HCT116 (cell line): Measurements from ENCODE around the gene HMG20A. TPM values are rescaled to one million over a fixed set of nuclear protein-coding genes. Genes with fewer than 3 reads are reported as not detected.

Experiments used
- ATAC-seq: fragments of 200-7000 bp; cut with Tn5 transposase; 2 replicates; pipeline ENCODE4 v1.9.1; 2020; ENCODE audit warnings: mild to moderate bottlenecking, moderate library complexity
- BruUV-seq: library from RNA; stranded (reverse); fragments of 400-500 nt; replicated peaks from 2 replicates; lab custom pipeline; 2021; lab: Mats Ljungman, UMichigan
- CTCF ChIA-PET: fragments of 300-600 bp; sonication (Branson Sonifier 250); formaldehyde crosslinking; loops from one replicate; lab custom pipeline; 2021; ENCODE audit warnings: antibody characterized with exemption; lab: Charles Lee
- POLR2A ChIA-PET: fragments of 300-600, 350-600 bp; sonication (Branson Sonifier 250); formaldehyde crosslinking; loops from one replicate; lab custom pipeline; 2021; ENCODE audit warnings: antibody characterized with exemption; lab: Charles Lee
- RAD21 ChIA-PET, 2 experiments: fragments of 300-600 bp; sonication (Branson Sonifier 250); formaldehyde crosslinking; loops; one replicate each; lab custom pipeline; 2023; ENCODE audit warnings: low total read pairs in 2 of 2; ENCODE audit not compliant: uncharacterized antibody in 2 of 2, unreplicated experiment in 2 of 2, low non-redundant PET in 1 of 2; lab: Charles Lee
- DNase-seq: peaks from one replicate; pipeline ENCODE4 v3.0.0-alpha.2; 2010; ENCODE audit warnings: low read depth, low spot score
- H2AFZ ChIP-seq: fragments of 200-600 bp; shearing (Covaris generic), sonication (generic); 2 replicates; pipeline ENCODE4 v1.6.1; 2017; ENCODE audit warnings: low read depth, mixed run types, mixed read lengths, antibody characterized with exemption, low read length; ENCODE audit not compliant: poor library complexity, severe bottlenecking
- H3K27ac ChIP-seq: 2 replicates; pipeline ENCODE4 v1.5.1; 2012; ENCODE audit warnings: low read depth, low read length
- H3K27me3 ChIP-seq: fragments of 200-600 bp; sonication (generic); 2 replicates; pipeline ENCODE4 v1.6.1; 2016; ENCODE audit warnings: mixed run types, low read length, mixed read lengths; ENCODE audit not compliant: insufficient read depth
- H3K36me3 ChIP-seq, 2 experiments: fragments of 200-500 bp in 1 of 2; fragments of 200-600 bp in 1 of 2; sonication (Bioruptor generic) in 1 of 2; sonication (generic) in 1 of 2; 2 replicates each; pipeline versions ENCODE4 v1.5.1 to v1.6.1; 2014 to 2016; ENCODE audit warnings: low read length in 2 of 2, inconsistent platforms in 1 of 2, mixed read lengths in 1 of 2, mixed run types in 1 of 2; ENCODE audit not compliant: insufficient read depth in 2 of 2, control insufficient read depth in 1 of 2
- H3K4me1 ChIP-seq, 2 experiments: fragments of 200-600 bp in 1 of 2; sonication (generic) in 1 of 2; 2 replicates each; pipeline versions ENCODE4 v1.5.1 to v1.6.1; 2012 to 2017; ENCODE audit warnings: low read length in 2 of 2, inconsistent platforms in 1 of 2, mild to moderate bottlenecking in 1 of 2, mixed read lengths in 1 of 2, mixed run types in 1 of 2, moderate library complexity in 1 of 2; ENCODE audit not compliant: insufficient read depth in 2 of 2, control insufficient read depth in 1 of 2
- H3K4me2 ChIP-seq: fragments of 200-600 bp; sonication (generic); 2 replicates; pipeline ENCODE4 v1.6.1; 2017; ENCODE audit warnings: mixed run types, low read length, mixed read lengths
- H3K4me3 ChIP-seq, 2 experiments: fragments of 200-600 bp in 1 of 2; sonication (generic) in 1 of 2; replicated peaks in 1 of 2; 2 replicates each; pipeline ENCODE4 v1.5.1; 2011 to 2016; ENCODE audit warnings: low read length in 2 of 2, control low read depth in 1 of 2, low read depth in 1 of 2, mild to moderate bottlenecking in 1 of 2, mixed read lengths in 1 of 2, mixed run types in 1 of 2
- H3K79me2 ChIP-seq: fragments of 200-600 bp; sonication (generic); 2 replicates; pipeline ENCODE4 v1.6.1; 2017; ENCODE audit warnings: mild to moderate bottlenecking, mixed run types, low read length, moderate library complexity, mixed read lengths; ENCODE audit not compliant: insufficient read depth
- H3K9ac ChIP-seq: fragments of 200-600 bp; sonication (generic); 2 replicates; pipeline ENCODE4 v1.6.1; 2016; ENCODE audit warnings: low read length, mixed read lengths
- H3K9me2 ChIP-seq: fragments of 200-600 bp; sonication (generic), shearing (Covaris generic); 2 replicates; pipeline ENCODE4 v1.6.1; 2017; ENCODE audit warnings: mixed run types, mild to moderate bottlenecking, moderate library complexity; ENCODE audit not compliant: insufficient read depth
- H3K9me3 ChIP-seq, 2 experiments: fragments of 200-500 bp in 1 of 2; fragments of 200-600 bp in 1 of 2; sonication (Bioruptor generic) in 1 of 2; sonication (generic) in 1 of 2; 2 replicates each; pipeline ENCODE4 v1.6.1; 2014 to 2017; ENCODE audit warnings: low read length in 2 of 2, mixed read lengths in 2 of 2, inconsistent platforms in 1 of 2, low read depth in 1 of 2, mild to moderate bottlenecking in 1 of 2, mixed run types in 1 of 2, moderate library complexity in 1 of 2; ENCODE audit not compliant: control insufficient read depth in 1 of 2, insufficient read depth in 1 of 2
- H4K20me1 ChIP-seq: fragments of 200-600 bp; sonication (generic), shearing (Covaris generic); 2 replicates; pipeline ENCODE4 v1.6.1; 2017; ENCODE audit warnings: mixed run types, mild to moderate bottlenecking, moderate library complexity; ENCODE audit not compliant: insufficient read depth
- ATF3 ChIP-seq: IDR thresholded peaks from 2 replicates; pipeline ENCODE4 v1.6.1; 2012
- CBX3 ChIP-seq: IDR thresholded peaks from 2 replicates; pipeline ENCODE4 v1.6.1; 2012; ENCODE audit warnings: low read depth
- CEBPB ChIP-seq: IDR thresholded peaks from 2 replicates; pipeline ENCODE4 v1.6.1; 2012; ENCODE audit warnings: low read depth
- FOSL1 ChIP-seq: IDR thresholded peaks from 2 replicates; pipeline ENCODE4 v1.6.1; 2012; ENCODE audit warnings: low read depth
- JUND ChIP-seq: IDR thresholded peaks from 2 replicates; pipeline ENCODE4 v1.6.1; 2012
- REST ChIP-seq: IDR thresholded peaks from 2 replicates; pipeline ENCODE4 v1.6.1; 2012; ENCODE audit warnings: low read depth
- SP1 ChIP-seq: IDR thresholded peaks from 2 replicates; pipeline ENCODE4 v1.6.1; 2012; ENCODE audit warnings: low read depth
- TCF7L2 ChIP-seq: IDR thresholded peaks from 2 replicates; pipeline ENCODE4 v1.7.0; 2011; ENCODE audit warnings: borderline replicate concordance, inconsistent platforms; ENCODE audit not compliant: insufficient read depth, insufficient read length; ENCODE audit errors: extremely low read depth
- ZFX ChIP-seq: fragments of 450-650 bp; IDR thresholded peaks from 2 replicates; pipeline ENCODE4 v1.6.1; 2017
- intact Hi-C: fragments of 100-400 bp; cut with micrococcal nuclease; formaldehyde crosslinking; loops from 2 replicates; pipeline ENCODE4 v1.10.0; 2022
- total RNA-seq: library from RNA; stranded (reverse); gene quantifications from one replicate; pipeline ENCODE4 v1.2.1, GENCODE V29; 2021; ENCODE audit not compliant: unreplicated experiment

Gene HMG20A
- total RNA-seq, 1 experiment from 2014 or later: 37.7 TPM

- TF ChIP-seq REST: no peak
- TF ChIP-seq CBX3: no peak
These were observed 45.8 kb downstream of the HMG20A start (continued) for GRCh38 chr15:77466521-77466920.

- H3K9me3 ChIP-seq: no peaks in the 10 kb centered on the region
- H3K4me1 ChIP-seq: no peaks in the 10 kb centered on the region
- ATAC-seq: no peak
- ChIA-PET POLR2A (no interaction called here), RAD21 (no interaction called here)
- peaks cover 35 to 39% of the 10 kb centered on the region in 2 experiments for H3K36me3 ChIP-seq
- BruUV-seq: no TSS peak
- no peaks in the 10 kb centered on the region for H3K79me2 ChIP-seq
- no peak overlapping the region for H2AFZ ChIP-seq
- no peak for DNase-seq
- intact Hi-C loops: no loop called here
- no peaks in the 10 kb centered on the region for H3K27me3 ChIP-seq
- TF ChIP-seq CBX3: no peak
- TF ChIP-seq, all 23 proteins: peak for 0
- Histone ChIP-seq H3K9me2 (no peaks in the 10 kb centered on the region), H3K27ac (no peak overlapping the region), H4K20me1 (no peaks in the 10 kb centered on the region), H3K9ac (no peak overlapping the region), H3K4me3 (no peak overlapping the region), H3K4me2 (no peak overlapping the region)
- CTCF ChIA-PET: no interaction called here
These were observed 48.2 kb downstream of the HMG20A start for GRCh38 chr15:77468896-77469295.

GRCh38 chr15:77470235-77470634 lies 49.5 kb downstream of the HMG20A start:
- Histone ChIP-seq H3K27me3 (no peaks in the 10 kb centered on the region), H3K79me2 (no peaks in the 10 kb centered on the region), H3K4me1 (no peaks in the 10 kb centered on the region), H3K27ac (no peak overlapping the region), H4K20me1 (no peaks in the 10 kb centered on the region), H3K4me2 (no peak overlapping the region), H3K36me3 (peaks cover 28 to 36% of the 10 kb centered on the region in 2 experiments)
- DNase-seq: no peak
- POLR2A ChIA-PET: no interaction called here
- CTCF ChIA-PET: no interaction called here
- RAD21 ChIA-PET: no interaction called here
- intact Hi-C loops: no loop called here
- BruUV-seq: no TSS peak
- no peak for TF ChIP-seq JUND
- no peak for TF ChIP-seq TCF7L2
- no peak for TF ChIP-seq REST
- TF ChIP-seq SP1: no peak
- TF ChIP-seq ATF3: no peak
- no peak for TF ChIP-seq FOSL1
- TF ChIP-seq ZFX: no peak
- TF ChIP-seq CEBPB: no peak
- TF ChIP-seq, all 23 proteins: peak for 0
- Histone ChIP-seq H2AFZ (no peak overlapping the region), H3K9me2 (no peaks in the 10 kb centered on the region), H3K9ac (no peak overlapping the region), H3K4me3 (no peak overlapping the region), H3K9me3 (no peaks in the 10 kb centered on the region)
- ATAC-seq: no peak
